Sciatic nerve (tissue), 2 donors: ENCODE data around the gene ASIC2. TPM values are rescaled to one million over a fixed set of nuclear protein-coding genes. Genes with fewer than 3 reads are reported as not detected.

ENCODE experiments used
- ATAC-seq: fragments of 200-7000 bp; cut with Tn5 transposase; one replicate; pipeline ENCODE4 v1.9.1; 2020; ENCODE audit warnings: mild to moderate bottlenecking, moderate library complexity
- DNase-seq: peaks from one replicate; pipeline ENCODE4 v3.0.0-alpha.2; 2020; ENCODE audit warnings: low spot score
- intact Hi-C: fragments of 100-400 bp; cut with DNase I; formaldehyde crosslinking; loops from one replicate; pipeline ENCODE4 v1.14.2; 2022
- total RNA-seq: library from RNA; stranded (reverse); fragmentation: NEBNext Ultra II Directional; extraction: Animal tissue kit (Norgen Biotek cat#: 25700); gene quantifications from one replicate; pipeline ENCODE4 v1.2.1, GENCODE V29; 2021
- donor health status: DM: no; HTN: no; CAD: no.
- donor health status: DM: no; HTN: no; CAD: no.

Gene ASIC2
- total RNA-seq, 1 donor from 2014 or later, result 1.1 TPM

- DNase-seq, result no peak
- intact Hi-C loops, result no loop called here
- peak; percentile 44 for ATAC-seq
These were observed 74.1 kb downstream of the ASIC2 start for GRCh38 chr17:33218698-33219601.

GRCh38 chr17:33217891-33218290, 75.2 kb downstream of the ASIC2 start:
- ATAC-seq (no peak), DNase-seq (no peak)
- intact Hi-C loops, result no loop called here

GRCh38 chr17:33214996-33215395, 78.1 kb downstream of the ASIC2 start:
- DNase-seq, result no peak
- no peak for ATAC-seq
- intact Hi-C loops, result no loop called here

GRCh38 chr17:33210285-33210684, 82.8 kb downstream of the ASIC2 start:
- intact Hi-C loops, result no loop called here
- DNase-seq (no peak), ATAC-seq (no peak)

GRCh38 chr17:33209671-33210070, 83.4 kb downstream of the ASIC2 start:
- DNase-seq, result no peak
- intact Hi-C loops, result no loop called here
- no peak for ATAC-seq

GRCh38 chr17:33207231-33207630, 85.9 kb downstream of the ASIC2 start:
- DNase-seq, result no peak
- intact Hi-C loops, result no loop called here
- no peak for ATAC-seq

GRCh38 chr17:33205552-33205951, 87.5 kb downstream of the ASIC2 start:
- ATAC-seq (no peak), DNase-seq (no peak)
- intact Hi-C loops, result no loop called here

- no peak for ATAC-seq
- no peak for DNase-seq
- intact Hi-C loops, result no loop called here
These were observed 88.4 kb downstream of the ASIC2 start for GRCh38 chr17:33204701-33205100.

GRCh38 chr17:33204156-33204555, 88.9 kb downstream of the ASIC2 start:
- intact Hi-C loops, result no loop called here
- no peak for DNase-seq
- ATAC-seq, result no peak

GRCh38 chr17:33202796-33203495, 90.1 kb downstream of the ASIC2 start:
- intact Hi-C loops, result no loop called here
- ATAC-seq, result no peak
- no peak for DNase-seq

- intact Hi-C loops, result no loop called here
- ATAC-seq (no peak), DNase-seq (no peak)
These were observed 91.1 kb downstream of the ASIC2 start for GRCh38 chr17:33202021-33202420.

- ATAC-seq (no peak), DNase-seq (no peak)
- intact Hi-C loops, result no loop called here
These were observed 91.8 kb downstream of the ASIC2 start for GRCh38 chr17:33201283-33201682.

GRCh38 chr17:33200587-33200986, 92.5 kb downstream of the ASIC2 start:
- no peak for DNase-seq
- intact Hi-C loops, result no loop called here
- ATAC-seq, result no peak

- intact Hi-C loops, result no loop called here
- ATAC-seq (no peak), DNase-seq (no peak)
These were observed 93.3 kb downstream of the ASIC2 start for GRCh38 chr17:33199571-33200510.

- DNase-seq, result no peak
- intact Hi-C loops, result loop anchor here (1.0 kb wide), 1 partner anchor 35 kb away; no protein-coding TSS in a partner anchor
- ATAC-seq, result no peak
These were observed 94.1 kb downstream of the ASIC2 start for GRCh38 chr17:33198954-33199353.

GRCh38 chr17:33197342-33197741, 95.8 kb downstream of the ASIC2 start:
- no peak for DNase-seq
- intact Hi-C loops, result no loop called here
- no peak for ATAC-seq

- no peak for DNase-seq
- no peak for ATAC-seq
- intact Hi-C loops, result no loop called here
These were observed 96.2 kb downstream of the ASIC2 start for GRCh38 chr17:33196883-33197282.

- intact Hi-C loops, result no loop called here
- no peak for DNase-seq
These were observed 99.9 kb downstream of the ASIC2 start for GRCh38 chr17:33192951-33193911.

More at GRCh38 chr17:33192951-33193911, 99.9 kb downstream of the ASIC2 start:
- no peak for ATAC-seq
